ENCODE results near the gene TMPRSS6. TPM values are rescaled to one million over a fixed set of nuclear protein-coding genes. Genes with fewer than 3 reads are reported as not detected.
A peak's percentile ranks its signal among the peaks of the same experiment; 100 is the strongest.

TMPRSS6 gene
- total RNA-seq (2014; rRNA removed; shearing (Covaris generic); ENCODE audit: low replicate concordance): not detected in 2 replicates

GRCh38 chr22:37109242-37109917, at the start of gene TMPRSS6:
Gene TMPRSS6 (minus strand): TSS chr22:37109713. CDS start chr22:37103417, 6,296 bp downstream.
- in situ Hi-C loops (cut with HindIII; ENCODE audit: low pct_unique_long_range_greater_than_20kb, low sequenced_read_pairs): no loop called here

GRCh38 chr22:37158963-37159290, 49.4 kb upstream of the TMPRSS6 start:
- in situ Hi-C loops (cut with HindIII; ENCODE audit: low pct_unique_long_range_greater_than_20kb, low sequenced_read_pairs): no loop called here
- DNase-seq (ENCODE audit: low read depth): no peak

More at GRCh38 chr22:37109242-37109917, at the start of gene TMPRSS6:
- no peak for DNase-seq (ENCODE audit: low read depth)

- in situ Hi-C loops (cut with HindIII; ENCODE audit: low pct_unique_long_range_greater_than_20kb, low sequenced_read_pairs): no loop called here
- DNase-seq (ENCODE audit: low read depth): no peak
These were observed 48.2 kb upstream of the TMPRSS6 start for GRCh38 chr22:37157516-37158285.

DNA sequence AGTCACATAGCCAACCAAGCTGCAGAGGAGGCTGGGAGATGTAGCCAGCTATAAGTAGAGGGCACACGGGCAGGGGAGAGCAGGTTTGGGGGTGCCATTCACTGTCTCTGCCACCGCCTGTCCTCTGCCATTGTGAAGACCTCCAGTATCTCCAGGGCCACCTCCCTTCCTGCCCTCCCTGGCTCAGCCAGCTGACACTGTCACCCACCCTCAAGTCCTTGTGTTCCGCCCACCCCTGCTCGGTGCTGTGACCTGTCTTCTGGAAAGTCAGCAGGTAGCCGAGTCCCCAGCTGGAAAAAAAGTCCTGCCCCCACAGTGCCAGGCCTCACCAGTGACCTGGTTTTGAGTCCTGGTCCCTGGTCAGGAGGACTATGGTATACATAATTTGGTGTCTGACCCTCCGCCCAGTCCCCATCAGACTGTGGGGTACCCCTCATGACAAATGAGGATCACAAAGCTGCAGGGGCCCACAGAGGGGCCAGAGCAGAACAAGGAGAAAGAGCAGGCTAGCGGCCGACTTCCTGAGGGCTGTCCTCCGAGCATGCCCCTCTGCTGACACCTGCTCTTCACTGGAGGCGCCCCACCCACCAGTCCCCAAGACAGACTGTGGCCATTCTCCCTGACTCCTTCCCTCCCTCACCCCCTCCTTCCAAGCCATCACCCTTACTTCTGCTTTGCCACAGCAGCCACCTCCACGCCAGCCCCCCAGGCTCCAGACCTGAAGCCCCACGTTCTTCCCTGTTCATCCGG, 47.3 kb upstream of the TMPRSS6 start:
- in situ Hi-C loops (cut with HindIII; ENCODE audit: low pct_unique_long_range_greater_than_20kb, low sequenced_read_pairs): no loop called here
- no peak for DNase-seq (ENCODE audit: low read depth)

DNA sequence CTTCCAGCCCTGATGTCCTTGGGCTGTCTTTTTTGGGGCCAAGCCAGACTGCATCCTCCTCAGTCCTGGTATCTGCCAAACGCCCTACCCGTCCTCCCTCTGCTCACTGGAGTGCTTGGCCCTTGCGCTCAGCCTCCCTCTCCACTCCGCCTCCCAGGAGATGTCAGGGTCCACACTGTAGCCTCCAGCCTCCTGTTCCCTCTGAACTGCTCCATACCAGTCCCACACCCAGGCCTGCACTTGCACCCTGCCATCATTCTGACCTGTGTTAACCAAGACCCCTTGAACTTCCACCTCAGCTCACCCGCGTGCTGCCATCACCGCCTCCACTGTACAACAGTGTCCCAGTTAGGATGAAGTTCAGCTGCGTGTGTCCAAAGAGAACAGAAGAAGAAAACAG, 46.5 kb upstream of the TMPRSS6 start:
- no peak for DNase-seq (ENCODE audit: low read depth)
- in situ Hi-C loops (cut with HindIII; ENCODE audit: low pct_unique_long_range_greater_than_20kb, low sequenced_read_pairs): no loop called here

GRCh38 chr22:37154925-37155712, 45.6 kb upstream of the TMPRSS6 start:
- DNase-seq (ENCODE audit: low read depth): no peak
- in situ Hi-C loops (cut with HindIII; ENCODE audit: low pct_unique_long_range_greater_than_20kb, low sequenced_read_pairs): no loop called here

DNA sequence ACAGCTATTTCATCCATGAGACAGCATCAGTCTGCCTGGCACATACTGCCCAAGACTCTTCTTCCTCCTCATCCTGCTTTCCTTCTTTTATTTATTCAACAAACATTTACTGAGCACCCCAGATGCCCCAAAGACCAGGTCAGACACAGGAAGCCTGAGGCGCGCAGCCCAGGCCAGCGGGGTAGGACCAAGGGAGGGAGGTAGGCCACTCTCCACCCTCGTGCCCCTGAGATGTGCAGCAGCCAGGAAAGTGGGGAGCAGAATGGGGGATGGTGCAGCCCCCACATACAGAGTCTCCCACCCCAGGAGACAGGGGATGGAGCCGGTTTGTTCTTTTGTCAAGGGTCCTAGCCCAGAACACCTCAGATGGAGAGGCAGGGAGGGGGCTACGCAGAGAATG, 44.4 kb upstream of the TMPRSS6 start:
- in situ Hi-C loops (cut with HindIII; ENCODE audit: low pct_unique_long_range_greater_than_20kb, low sequenced_read_pairs): no loop called here
- no peak for DNase-seq (ENCODE audit: low read depth)

DNA sequence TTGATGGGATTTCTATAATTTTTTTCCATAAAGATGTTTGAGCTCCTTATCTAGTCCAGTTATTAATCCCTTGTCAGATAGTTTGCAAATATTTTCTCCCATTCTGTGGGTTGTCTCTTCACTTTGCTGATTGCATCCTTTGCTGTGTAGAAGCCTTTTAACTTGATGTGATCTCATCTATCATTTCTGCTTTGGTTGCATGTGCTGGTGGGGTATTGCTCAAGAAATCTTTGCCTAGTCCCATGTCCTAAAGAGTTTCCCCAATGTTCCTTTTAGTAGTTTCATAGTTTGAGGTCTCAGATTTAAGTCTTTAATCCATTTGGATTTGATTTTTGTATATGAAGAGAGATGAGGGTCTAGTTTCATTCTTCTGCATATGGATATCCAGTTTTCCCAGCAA, 41.9 kb upstream of the TMPRSS6 start:
- in situ Hi-C loops (cut with HindIII; ENCODE audit: low pct_unique_long_range_greater_than_20kb, low sequenced_read_pairs): no loop called here
- DNase-seq (ENCODE audit: low read depth): no peak

GRCh38 chr22:37150701-37151100, 41.2 kb upstream of the TMPRSS6 start:
- DNase-seq (ENCODE audit: low read depth): no peak
- in situ Hi-C loops (cut with HindIII; ENCODE audit: low pct_unique_long_range_greater_than_20kb, low sequenced_read_pairs): no loop called here

GRCh38 chr22:37148742-37149665, 39.5 kb upstream of the TMPRSS6 start:
- DNase-seq (ENCODE audit: low read depth): no peak
- in situ Hi-C loops (cut with HindIII; ENCODE audit: low pct_unique_long_range_greater_than_20kb, low sequenced_read_pairs): no loop called here

- in situ Hi-C loops (cut with HindIII; ENCODE audit: low pct_unique_long_range_greater_than_20kb, low sequenced_read_pairs): no loop called here
- DNase-seq (ENCODE audit: low read depth): no peak
These were observed 38.6 kb upstream of the TMPRSS6 start for GRCh38 chr22:37148031-37148651.

DNA sequence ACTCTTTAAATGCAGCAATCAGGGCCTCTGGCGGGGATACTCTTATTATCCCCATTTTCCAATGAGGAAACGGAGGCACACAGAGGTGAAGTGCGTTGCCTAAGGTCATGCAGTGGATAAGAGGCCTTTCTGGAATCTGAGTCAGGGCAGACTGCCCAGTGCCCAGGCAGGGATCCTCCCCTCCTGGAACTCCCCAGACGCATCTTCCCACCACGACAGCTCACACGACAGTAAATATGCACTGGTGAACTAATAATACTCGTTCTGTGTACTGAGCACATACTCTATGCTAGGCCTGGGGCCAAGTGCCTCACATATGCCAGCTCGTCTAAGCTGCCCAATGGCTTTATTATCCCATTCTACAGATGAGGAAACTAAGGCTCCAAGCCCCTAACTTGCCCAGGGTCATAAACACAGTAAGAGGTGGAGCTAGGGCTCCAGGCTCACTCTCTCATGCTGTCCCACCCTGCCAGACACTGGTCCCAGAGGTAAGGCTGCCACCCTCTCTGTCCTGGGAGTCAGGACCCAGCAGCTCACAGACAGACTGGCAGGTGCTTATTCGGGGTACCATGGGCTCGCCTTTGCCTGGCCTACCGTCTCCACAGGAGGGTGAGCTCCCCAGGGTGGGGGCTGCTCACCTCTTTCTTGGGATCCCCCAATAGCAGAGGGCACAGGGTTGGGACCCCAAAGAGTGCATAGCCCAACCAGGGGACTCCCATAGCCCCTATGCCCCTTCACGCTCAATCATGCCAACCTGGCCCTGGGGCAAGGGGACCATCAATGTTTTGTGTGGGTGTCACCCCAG, 37.9 kb upstream of the TMPRSS6 start:
- in situ Hi-C loops (cut with HindIII; ENCODE audit: low pct_unique_long_range_greater_than_20kb, low sequenced_read_pairs): no loop called here
- DNase-seq (ENCODE audit: low read depth): no peak

GRCh38 chr22:37146507-37147180, 37.1 kb upstream of the TMPRSS6 start:
- in situ Hi-C loops (cut with HindIII; ENCODE audit: low pct_unique_long_range_greater_than_20kb, low sequenced_read_pairs): no loop called here
- DNase-seq (ENCODE audit: low read depth): no peak

DNA sequence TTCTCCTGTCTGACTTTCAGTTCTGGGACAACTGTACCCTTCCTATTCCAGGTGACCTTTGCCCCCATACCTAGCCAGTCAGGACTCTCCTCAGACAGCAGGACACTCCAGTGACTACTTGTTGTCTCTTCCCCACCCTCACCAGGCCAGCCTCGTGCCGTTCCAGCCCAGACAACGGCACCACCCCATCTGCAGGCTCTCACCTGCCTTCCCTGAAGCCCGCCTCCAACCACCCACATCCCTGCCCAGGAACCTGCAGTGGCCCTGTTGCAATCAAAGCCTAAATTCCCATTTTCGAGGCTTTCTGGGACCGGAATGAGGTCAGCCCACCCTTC, 36.5 kb upstream of the TMPRSS6 start:
- DNase-seq (ENCODE audit: low read depth): no peak
- in situ Hi-C loops (cut with HindIII; ENCODE audit: low pct_unique_long_range_greater_than_20kb, low sequenced_read_pairs): no loop called here

- DNase-seq (ENCODE audit: low read depth): peak; percentile 47
- in situ Hi-C loops (cut with HindIII; ENCODE audit: low pct_unique_long_range_greater_than_20kb, low sequenced_read_pairs): no loop called here
These were observed 35.9 kb upstream of the TMPRSS6 start for GRCh38 chr22:37145180-37146050.
